Peyer's patch (tissue), 4 donors: ENCODE results near the gene KL. TPM values are rescaled to one million over a fixed set of nuclear protein-coding genes. Genes with fewer than 3 reads are reported as not detected.

Experiments used
- DNase-seq, 3 donors: peaks; one replicate each; pipeline ENCODE4 v3.0.0-alpha.2; 2017 to 2019
- H3K27ac ChIP-seq, 4 donors: fragments of 200-600 bp; sonication (generic); one replicate each; pipeline ENCODE4 v1.5.1; 2016 to 2019
- H3K27me3 ChIP-seq, 2 donors: fragments of 200-600 bp; sonication (generic); one replicate each; pipeline ENCODE4 v1.5.1; 2019
- H3K36me3 ChIP-seq, 3 donors: fragments of 200-600 bp; sonication (generic); one replicate each; pipeline ENCODE4 v1.5.1; 2016 to 2019
- H3K4me1 ChIP-seq, 4 donors: fragments of 200-600 bp; sonication (generic); one replicate each; pipeline ENCODE4 v1.5.1; 2016 to 2019
- H3K4me3 ChIP-seq, 4 donors: fragments of 200-600 bp; sonication (generic); 1 replicate in 3 of 4; 2 replicates in 1 of 4; pipeline ENCODE4 v1.5.1; 2016 to 2019; ENCODE audit warnings: mild to moderate bottlenecking in 1 of 4
- H3K9me3 ChIP-seq, 4 donors: fragments of 200-600 bp; sonication (generic); one replicate each; pipeline ENCODE4 v1.5.1; 2016 to 2019; ENCODE audit warnings: mild to moderate bottlenecking in 1 of 4
- CTCF ChIP-seq, 6 experiments: fragments of 450-650 bp in 4 of 6; fragments of 200-600 bp in 2 of 6; sonication (generic) in 1 of 6; IDR thresholded peaks; one replicate each; pipeline ENCODE4 v1.5.1; 2017 to 2019; ENCODE audit warnings: antibody characterized with exemption in 6 of 6, mild to moderate bottlenecking in 3 of 6, moderate library complexity in 1 of 6
- POLR2A ChIP-seq, 2 donors: fragments of 450-650 bp; IDR thresholded peaks; one replicate each; pipeline ENCODE4 v1.5.1; 2017; ENCODE audit warnings: antibody characterized with exemption in 2 of 2, mild to moderate bottlenecking in 2 of 2, moderate library complexity in 2 of 2
- total RNA-seq, 4 donors: library from RNA; depleted of rRNA; stranded (reverse); fragments of >200 nt; gene quantifications; one replicate each; pipeline ENCODE4 v1.1.0, GENCODE V29; 2016

The KL gene
- total RNA-seq, 4 donors from 2014 or later, result 2.5 to 7.0 (median 4.9) TPM

GRCh38 chr13:33034882-33035520 lies 18.8 kb downstream of the KL start:
- H3K4me1 ChIP-seq, result no peaks in the 10 kb centered on the region
- no peak for DNase-seq
- no peaks in the 10 kb centered on the region for H3K36me3 ChIP-seq
- no peak overlapping the region for H3K27ac ChIP-seq
- H3K27me3 ChIP-seq, result no peaks in the 10 kb centered on the region
- TF ChIP-seq POLR2A (IDR thresholded peaks at IDR 0.05), result no peak
- no peak for TF ChIP-seq CTCF (IDR thresholded peaks at IDR 0.05)
- H3K4me3 ChIP-seq, result no peak overlapping the region
- no peaks in the 10 kb centered on the region for H3K9me3 ChIP-seq

GRCh38 chr13:33037673-33038072 lies 21.4 kb downstream of the KL start:
- H3K36me3 ChIP-seq, result no peaks in the 10 kb centered on the region

GRCh38 chr13:33040090-33040489 lies 23.9 kb downstream of the KL start:
- Histone ChIP-seq H3K27me3 (no peaks in the 10 kb centered on the region), H3K9me3 (no peaks in the 10 kb centered on the region), H3K4me3 (no peak overlapping the region), H3K36me3 (no peaks in the 10 kb centered on the region), H3K4me1 (no peaks in the 10 kb centered on the region), H3K27ac (no peak overlapping the region)
- DNase-seq, result no peak
- no peak for TF ChIP-seq CTCF (IDR thresholded peaks at IDR 0.05)
- TF ChIP-seq POLR2A (IDR thresholded peaks at IDR 0.05), result no peak

More at GRCh38 chr13:33037673-33038072, 21.4 kb downstream of the KL start:
- Histone ChIP-seq H3K27me3 (no peaks in the 10 kb centered on the region), H3K4me3 (no peak overlapping the region), H3K9me3 (no peaks in the 10 kb centered on the region), H3K4me1 (no peaks in the 10 kb centered on the region), H3K27ac (no peak overlapping the region)
- TF ChIP-seq POLR2A (IDR thresholded peaks at IDR 0.05) (no peak), CTCF (IDR thresholded peaks at IDR 0.05) (no peak)
- no peak for DNase-seq

- no peak for DNase-seq
- no peak overlapping the region for H3K4me3 ChIP-seq
- no peak overlapping the region for H3K27ac ChIP-seq
- H3K27me3 ChIP-seq, result no peaks in the 10 kb centered on the region
- no peaks in the 10 kb centered on the region for H3K36me3 ChIP-seq
- no peaks in the 10 kb centered on the region for H3K9me3 ChIP-seq
- H3K4me1 ChIP-seq, result no peaks in the 10 kb centered on the region
- TF ChIP-seq POLR2A (IDR thresholded peaks at IDR 0.05), result no peak
- TF ChIP-seq CTCF (IDR thresholded peaks at IDR 0.05), result no peak
Observed at GRCh38 chr13:33045851-33046592, 29.8 kb downstream of the KL start.

- TF ChIP-seq CTCF (IDR thresholded peaks at IDR 0.05) (no peak), POLR2A (IDR thresholded peaks at IDR 0.05) (no peak)
- Histone ChIP-seq H3K9me3 (no peaks in the 10 kb centered on the region), H3K4me1 (no peaks in the 10 kb centered on the region), H3K27ac (no peak overlapping the region), H3K27me3 (no peaks in the 10 kb centered on the region), H3K36me3 (no peaks in the 10 kb centered on the region), H3K4me3 (no peak overlapping the region)
- no peak for DNase-seq
Observed at GRCh38 chr13:33050161-33050560, 33.9 kb downstream of the KL start.
